Omental fat pad (tissue), 4 donors: Measurements from ENCODE around the gene SRGAP3. TPM values are rescaled to one million over a fixed set of nuclear protein-coding genes. Genes with fewer than 3 reads are reported as not detected.
A peak's percentile ranks its signal among the peaks of the same experiment; 100 is the strongest.

Experiments used
- ATAC-seq: fragments of 150-250 bp; one replicate; pipeline ENCODE4 v1.9.1; 2016; ENCODE audit warnings: mild to moderate bottlenecking, moderate library complexity; ENCODE audit not compliant: low FRiP score
- DNase-seq: peaks from one replicate; pipeline ENCODE4 v3.0.0-alpha.2; 2019; ENCODE audit warnings: low spot score
- total RNA-seq, 4 donors: library from RNA; depleted of rRNA; stranded (reverse); fragments of >200 nt; gene quantifications; one replicate each; pipeline ENCODE4 v1.1.0, GENCODE V29; 2016
- TF ChIP-seq, protein P1 (sequence below), 3 donors: fragments of 450-650 bp; IDR thresholded peaks; one replicate each; pipeline ENCODE4 v1.5.1; 2016 to 2017; ENCODE audit warnings: antibody characterized with exemption in 3 of 3, mild to moderate bottlenecking in 3 of 3, moderate library complexity in 2 of 3

SRGAP3 gene
- total RNA-seq, 4 donors from 2014 or later = 3.0 to 5.3 (median 3.6) TPM

DNA sequence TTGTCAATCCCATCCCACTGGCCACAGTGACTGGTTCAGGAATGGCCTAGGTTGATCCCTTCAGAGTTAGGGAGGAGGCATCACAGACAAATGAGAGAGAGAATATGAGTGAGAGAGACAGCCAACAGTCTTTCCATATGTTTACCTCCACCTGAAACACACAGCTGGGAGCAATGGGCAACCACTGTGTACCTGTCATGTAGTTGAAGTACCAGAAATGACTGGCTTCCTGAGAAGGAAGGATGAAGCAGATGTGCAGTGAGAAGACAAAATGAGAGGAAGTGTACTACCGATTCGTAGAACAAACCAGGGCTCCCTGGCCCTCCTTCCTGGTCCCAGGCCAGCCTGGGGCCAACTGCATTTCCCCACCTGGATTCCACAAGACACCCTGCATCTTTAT lies 27.4 kb downstream of the SRGAP3 start:
- no peak for DNase-seq
- no peak for ATAC-seq
- TF ChIP-seq, protein P1, sequence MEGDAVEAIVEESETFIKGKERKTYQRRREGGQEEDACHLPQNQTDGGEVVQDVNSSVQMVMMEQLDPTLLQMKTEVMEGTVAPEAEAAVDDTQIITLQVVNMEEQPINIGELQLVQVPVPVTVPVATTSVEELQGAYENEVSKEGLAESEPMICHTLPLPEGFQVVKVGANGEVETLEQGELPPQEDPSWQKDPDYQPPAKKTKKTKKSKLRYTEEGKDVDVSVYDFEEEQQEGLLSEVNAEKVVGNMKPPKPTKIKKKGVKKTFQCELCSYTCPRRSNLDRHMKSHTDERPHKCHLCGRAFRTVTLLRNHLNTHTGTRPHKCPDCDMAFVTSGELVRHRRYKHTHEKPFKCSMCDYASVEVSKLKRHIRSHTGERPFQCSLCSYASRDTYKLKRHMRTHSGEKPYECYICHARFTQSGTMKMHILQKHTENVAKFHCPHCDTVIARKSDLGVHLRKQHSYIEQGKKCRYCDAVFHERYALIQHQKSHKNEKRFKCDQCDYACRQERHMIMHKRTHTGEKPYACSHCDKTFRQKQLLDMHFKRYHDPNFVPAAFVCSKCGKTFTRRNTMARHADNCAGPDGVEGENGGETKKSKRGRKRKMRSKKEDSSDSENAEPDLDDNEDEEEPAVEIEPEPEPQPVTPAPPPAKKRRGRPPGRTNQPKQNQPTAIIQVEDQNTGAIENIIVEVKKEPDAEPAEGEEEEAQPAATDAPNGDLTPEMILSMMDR (IDR thresholded peaks at IDR 0.05) = no peak

DNA sequence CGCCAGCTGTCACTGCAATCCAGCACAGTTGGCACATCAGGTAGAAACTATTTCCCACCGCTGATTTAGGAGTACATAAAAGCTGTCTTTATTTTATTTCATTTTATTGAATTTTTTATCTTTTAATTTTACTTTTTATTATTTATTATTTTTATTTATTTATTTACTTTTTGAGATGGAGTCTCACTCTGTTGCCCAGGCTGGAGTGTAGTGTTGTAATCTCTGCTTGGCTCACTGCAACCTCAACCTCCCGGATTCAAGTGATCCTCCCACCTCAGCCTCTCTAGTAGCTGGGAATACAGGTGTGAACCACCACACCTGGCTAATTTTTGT lies 31.0 kb downstream of the SRGAP3 start:
- DNase-seq (no peak), ATAC-seq (no peak)
- TF ChIP-seq, protein P1 (IDR thresholded peaks at IDR 0.05) = no peak

DNA sequence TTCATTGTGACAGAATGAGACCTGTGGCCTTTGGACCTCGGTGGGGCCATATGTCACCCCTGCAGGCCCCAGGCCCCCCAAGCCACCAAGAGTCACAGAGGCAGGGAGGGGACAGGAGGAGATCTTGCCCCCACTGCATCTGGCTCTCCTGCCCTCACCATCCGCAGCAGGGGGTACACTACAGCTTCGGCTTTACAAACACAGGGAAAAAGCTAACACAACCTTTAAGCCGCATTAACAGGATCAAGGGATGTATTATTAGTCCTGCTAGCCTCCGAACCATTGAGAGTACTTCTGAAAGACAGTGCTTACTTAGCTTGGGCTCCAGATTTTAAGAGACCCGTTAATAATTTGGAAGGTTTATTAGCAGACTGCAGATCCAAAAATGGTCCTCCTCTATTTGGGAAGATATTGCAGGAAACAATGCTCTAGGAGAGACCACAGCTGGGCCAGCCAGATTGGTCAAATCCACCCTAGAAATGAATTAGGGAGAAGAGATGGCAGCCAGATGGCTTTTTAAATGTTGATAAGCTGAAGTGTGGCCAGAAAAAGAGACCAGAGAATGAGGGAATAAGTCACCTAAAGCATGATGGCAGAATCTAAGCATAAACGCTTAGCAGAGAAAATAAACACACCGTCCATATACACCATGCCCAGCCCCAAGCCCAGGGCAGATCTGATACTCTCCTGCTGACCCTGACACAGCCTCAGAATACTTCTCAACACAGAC lies 31.5 kb downstream of the SRGAP3 start:
- TF ChIP-seq, protein P1 (IDR thresholded peaks at IDR 0.05) = no peak
- ATAC-seq = no peak
- DNase-seq = no peak

DNA sequence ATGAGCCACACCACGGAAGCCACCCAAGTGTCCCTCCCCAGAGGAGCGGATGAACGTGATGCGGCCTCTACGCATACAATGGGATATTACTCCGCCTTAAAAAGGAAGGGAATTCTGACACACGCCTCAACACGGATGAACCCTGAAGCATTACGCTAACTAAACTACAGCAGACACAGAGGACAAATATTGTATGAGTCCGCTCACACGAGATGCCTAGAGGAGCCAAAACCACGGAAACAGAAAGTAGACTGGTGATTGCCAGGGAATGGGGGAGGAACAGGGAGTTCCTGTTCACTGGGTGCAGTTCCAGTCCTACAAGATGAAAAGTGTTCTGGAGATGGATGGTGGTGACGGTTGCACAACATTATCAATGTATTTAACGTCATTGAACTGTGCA lies 32.7 kb downstream of the SRGAP3 start:
- no peak for DNase-seq
- peak; percentile 38 for ATAC-seq
- TF ChIP-seq, protein P1 (IDR thresholded peaks at IDR 0.05) = no peak

DNA sequence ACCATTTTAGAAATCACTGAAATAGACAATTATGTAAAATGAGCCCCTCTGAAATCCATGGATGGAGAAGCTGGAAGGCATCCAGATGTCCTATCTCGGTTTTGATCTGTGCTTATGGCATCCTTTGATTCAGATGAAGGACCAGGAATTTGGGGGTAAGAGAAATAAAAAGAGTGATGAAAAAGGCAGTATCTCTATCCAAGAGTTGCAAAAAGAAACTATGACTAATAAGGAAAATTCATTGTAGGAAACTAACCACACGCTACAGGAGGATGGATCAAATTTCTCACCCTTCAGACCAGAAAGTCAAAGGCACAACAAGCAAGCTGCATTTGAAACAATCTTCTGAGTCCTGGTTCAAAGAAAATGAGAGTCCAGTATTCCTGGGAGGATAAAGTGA lies 34.8 kb downstream of the SRGAP3 start:
- DNase-seq (no peak), ATAC-seq (peak; percentile 73)
- TF ChIP-seq, protein P1 (IDR thresholded peaks at IDR 0.05) = no peak

DNA sequence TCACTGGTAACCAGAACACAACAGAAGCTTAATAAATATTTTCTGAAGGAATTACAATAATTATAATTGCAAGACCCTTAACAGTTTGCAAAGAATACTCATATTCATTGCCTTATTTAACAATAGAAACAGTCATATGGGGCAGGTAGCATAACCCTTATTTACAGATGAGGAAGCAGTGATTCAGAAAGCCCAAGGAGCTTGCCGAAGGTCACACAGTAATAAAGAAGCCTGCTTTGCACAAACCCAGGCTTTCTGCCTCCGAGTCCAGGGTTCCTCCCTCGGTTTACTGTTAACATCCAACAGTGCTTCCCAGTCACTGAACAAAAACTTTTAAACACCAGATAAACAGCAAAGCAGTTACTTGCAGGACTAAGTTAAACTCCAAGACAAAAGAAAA lies 35.3 kb downstream of the SRGAP3 start:
- TF ChIP-seq, protein P1 (IDR thresholded peaks at IDR 0.05) = no peak
- no peak for DNase-seq
- no peak for ATAC-seq

DNA sequence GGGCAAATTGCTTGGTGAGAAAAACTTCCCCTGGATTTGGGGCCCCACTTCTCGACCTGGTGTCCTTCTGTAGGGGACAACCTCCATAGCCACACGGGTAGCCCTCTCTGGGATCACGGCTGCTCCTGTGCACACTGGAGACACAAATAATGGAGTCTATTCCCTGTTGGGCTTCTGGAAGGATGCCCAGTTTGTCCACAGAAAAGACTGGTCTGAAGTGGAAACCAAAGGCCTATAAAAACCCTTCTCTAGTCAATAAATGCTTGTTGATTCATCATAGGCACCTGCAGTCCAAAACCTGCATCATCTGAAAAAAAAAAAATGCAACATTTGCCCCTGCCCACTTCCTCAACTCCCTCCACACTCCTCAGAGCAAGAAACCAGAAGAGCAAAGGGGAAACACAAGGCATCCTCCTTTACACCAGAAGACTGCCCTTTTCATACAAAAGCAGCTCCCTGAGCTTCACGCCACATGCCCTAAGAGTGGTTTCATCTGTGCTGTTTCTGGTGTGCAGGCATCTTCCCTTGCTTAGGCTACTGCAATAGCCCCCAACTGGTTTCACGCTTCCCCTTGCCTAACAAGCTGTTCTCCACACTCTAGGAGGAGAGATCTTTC lies 36.3 kb downstream of the SRGAP3 start:
- ATAC-seq (no peak), DNase-seq (no peak)
- TF ChIP-seq, protein P1 (IDR thresholded peaks at IDR 0.05) = no peak
